Gastroesophageal sphincter (tissue), 4 donors: Measurements from ENCODE around the gene DNASE2B. TPM values are rescaled to one million over a fixed set of nuclear protein-coding genes. Genes with fewer than 3 reads are reported as not detected.

Experiments used
- ATAC-seq: fragments of 150-250 bp; one replicate; pipeline ENCODE4 v1.9.1; 2016; ENCODE audit warnings: mild to moderate bottlenecking, moderate library complexity
- H3K27ac ChIP-seq, 4 donors: fragments of 200-600 bp; sonication (generic) in 3 of 4; 1 replicate in 3 of 4; 2 replicates in 1 of 4; pipeline ENCODE4 v1.5.1; 2016 to 2019
- H3K27me3 ChIP-seq: fragments of 200-600 bp; sonication (generic); one replicate; pipeline ENCODE4 v1.5.1; 2019
- H3K36me3 ChIP-seq, 2 donors: fragments of 200-600 bp; sonication (generic); one replicate each; pipeline ENCODE4 v1.5.1; 2019; ENCODE audit warnings: control low read depth in 1 of 2
- H3K4me1 ChIP-seq, 3 donors: fragments of 200-600 bp; sonication (generic); 1 replicate in 2 of 3; 2 replicates in 1 of 3; pipeline ENCODE4 v1.5.1; 2016 to 2019; ENCODE audit warnings: control low read depth in 2 of 3
- H3K4me3 ChIP-seq, 2 donors: fragments of 200-600 bp; sonication (generic); one replicate each; pipeline ENCODE4 v1.5.1; 2019; ENCODE audit warnings: mild to moderate bottlenecking in 1 of 2, moderate library complexity in 1 of 2
- H3K9me3 ChIP-seq, 3 donors: fragments of 200-600 bp; sonication (generic); one replicate each; pipeline ENCODE4 v1.5.1; 2017 to 2019; ENCODE audit warnings: control low read depth in 2 of 3
- CTCF ChIP-seq, 4 experiments: fragments of 200-600 bp in 2 of 4; fragments of 450-650 bp in 2 of 4; sonication (generic) in 1 of 4; IDR thresholded peaks; one replicate each; pipeline ENCODE4 v1.5.1; 2017 to 2019; ENCODE audit warnings: antibody characterized with exemption in 4 of 4, mild to moderate bottlenecking in 2 of 4, moderate library complexity in 2 of 4
- EP300 ChIP-seq: sonication (generic); formaldehyde crosslinking; IDR thresholded peaks from one replicate; pipeline ENCODE4 v1.6.1; 2017; ENCODE audit warnings: antibody characterized with exemption, mild to moderate bottlenecking
- POLR2A ChIP-seq, 2 donors: fragments of 450-650 bp; IDR thresholded peaks; one replicate each; pipeline ENCODE4 v1.6.1; 2017; ENCODE audit warnings: antibody characterized with exemption in 2 of 2, mild to moderate bottlenecking in 2 of 2, moderate library complexity in 1 of 2
- POLR2AphosphoS5 ChIP-seq: sonication (generic); formaldehyde crosslinking; IDR thresholded peaks from one replicate; pipeline ENCODE4 v1.6.1; 2017; ENCODE audit warnings: antibody characterized with exemption
- WGBS, 2 donors: methylation state at CpG; one replicate each; pipeline ENCODE4 v1.1.5; 2018; ENCODE audit warnings: low coverage in 1 of 2; 5-methylcytosine and 5-hydroxymethylcytosine counted together
- total RNA-seq, 4 donors: library from RNA; depleted of rRNA; stranded (reverse); fragments of >200 nt; gene quantifications; one replicate each; pipeline ENCODE4 v1.1.0, GENCODE V29; 2016

The DNASE2B gene
- total RNA-seq, 4 donors from 2014 or later = not detected

DNA sequence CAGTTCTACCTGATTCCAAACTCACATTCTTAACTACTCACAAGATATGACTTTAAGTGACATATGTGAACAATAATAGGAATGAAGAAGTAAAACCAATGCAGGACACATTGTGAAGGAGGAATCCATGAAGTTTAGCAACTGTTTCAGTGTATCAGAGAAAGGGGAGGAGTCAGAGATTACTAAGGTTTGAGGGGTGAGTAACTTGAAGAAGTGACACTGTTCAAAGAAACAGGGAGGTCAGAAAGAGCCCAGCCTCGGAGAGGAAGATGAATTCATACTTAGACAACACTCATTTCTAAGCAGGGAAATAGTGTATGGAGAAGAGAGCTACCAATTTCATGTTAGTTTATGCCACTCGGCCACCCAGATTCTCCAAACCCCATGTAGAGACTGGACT lies 52.6 kb downstream of the DNASE2B start:
- Histone ChIP-seq H3K9me3 (no peaks in the 10 kb centered on the region), H3K27ac (no peak overlapping the region), H3K36me3 (no peaks in the 10 kb centered on the region), H3K4me3 (no peak overlapping the region), H3K4me1 (no peaks in the 10 kb centered on the region), H3K27me3 (peaks cover 10% of the 10 kb centered on the region)
- TF ChIP-seq CTCF (IDR thresholded peaks at IDR 0.05) (no peak), POLR2A (IDR thresholded peaks at IDR 0.05) (no peak), EP300 (no peak), POLR2AphosphoS5 (no peak)
- ATAC-seq = no peak
- 58 to 63% methylated on average over 2 of the region's 2 CpGs for WGBS, 2 donors

GRCh38 chr1:84452436-84452835 lies 54.2 kb downstream of the DNASE2B start:
- Histone ChIP-seq H3K27ac (no peak overlapping the region), H3K9me3 (no peaks in the 10 kb centered on the region), H3K4me3 (no peak overlapping the region), H3K36me3 (no peaks in the 10 kb centered on the region), H3K4me1 (no peaks in the 10 kb centered on the region), H3K27me3 (peaks cover 12% of the 10 kb centered on the region)
- TF ChIP-seq POLR2A (IDR thresholded peaks at IDR 0.05) (no peak), POLR2AphosphoS5 (no peak), CTCF (IDR thresholded peaks at IDR 0.05) (no peak), EP300 (no peak)
- no peak for ATAC-seq
- 54 to 80% methylated on average over 1 to 3 of the region's 3 CpGs for WGBS, 2 donors

DNA sequence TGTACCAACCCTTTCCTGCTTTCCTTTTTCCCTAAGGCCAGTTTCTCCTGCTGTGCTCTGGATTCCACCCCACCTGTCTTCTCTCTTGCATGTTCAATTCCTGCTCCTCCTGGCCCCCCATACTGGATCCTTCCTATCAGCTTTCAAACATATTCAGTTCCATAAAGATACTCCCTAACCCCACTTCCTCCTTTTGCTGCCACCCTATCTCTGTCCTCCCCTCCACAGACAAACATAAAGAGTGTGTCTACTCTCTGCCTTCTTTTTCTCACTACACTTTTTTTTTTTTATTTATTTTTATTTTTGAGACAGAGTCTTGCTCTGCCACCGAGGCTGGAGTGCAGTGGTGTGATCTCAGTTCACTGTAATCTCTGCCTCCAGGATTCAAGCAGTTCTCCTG lies 63.8 kb downstream of the DNASE2B start:
- no peak for ATAC-seq
- H3K4me3 ChIP-seq = no peak overlapping the region
- WGBS, 2 donors = 70 to 100% methylated on average over 1 of the region's 1 CpG

More for the DNA sequence above, 63.8 kb downstream of the DNASE2B start:
- Histone ChIP-seq H3K36me3 (no peaks in the 10 kb centered on the region), H3K27ac (no peak overlapping the region), H3K27me3 (peaks cover 50% of the 10 kb centered on the region), H3K9me3 (no peaks in the 10 kb centered on the region), H3K4me1 (no peaks in the 10 kb centered on the region)
- TF ChIP-seq POLR2AphosphoS5 (no peak), POLR2A (IDR thresholded peaks at IDR 0.05) (no peak), EP300 (no peak), CTCF (IDR thresholded peaks at IDR 0.05) (no peak)

Other genes starting within 250 kb of the DNASE2B start
- gene SAMD13, start 96.8 kb upstream of the DNASE2B start, total RNA-seq = under 1 TPM in 3 of 4 donors, not detected in 1; 0.31 to 0.67 (median 0.57) TPM
- gene RPF1, start 80.8 kb downstream of the DNASE2B start, total RNA-seq = 10 to 100 TPM; 35.7 to 49.8 (median 46.2) TPM
- gene SPATA1, start 107.9 kb downstream of the DNASE2B start, total RNA-seq = 1 to 10 TPM in 1 of 4 donors, not detected in 3; 1.2 TPM
- 100 to 1,000 TPM in 1 of 4 donors, 10 to 100 TPM in 3; 66.2 to 110 (median 80.2) TPM for gene GNG5, start 108.1 kb downstream of the DNASE2B start, total RNA-seq
- gene CTBS, start 176.0 kb downstream of the DNASE2B start, total RNA-seq = 10 to 100 TPM in 3 of 4 donors, 1 to 10 TPM in 1; 6.9 to 17.0 (median 12.2) TPM